GM18909 (cell line): Measurements from ENCODE around the gene ANGPT4.
"Not testable (repeated sequence)": the region's sequence is repeated elsewhere in the genome, so short reads cannot be mapped to it uniquely, and the experiment has no call there.

Source experiments
- ATAC-seq: cut with Tn5 transposase; IDR thresholded peaks from one replicate; pipeline ENCODE4 v1.9.1; 2021; ENCODE audit warnings: mild to moderate bottlenecking; ENCODE audit not compliant: unreplicated experiment, poor library complexity

ANGPT4 gene

GRCh38 chr20:910132-910869 is 5.8 kb downstream of the ANGPT4 start:
- no peak for ATAC-seq

- no peak for ATAC-seq
These were observed 6.5 kb downstream of the ANGPT4 start for GRCh38 chr20:909641-910040.

GRCh38 chr20:906703-907270 is 9.3 kb downstream of the ANGPT4 start:
- ATAC-seq = no peak

- no peak for ATAC-seq
These were observed 10.1 kb downstream of the ANGPT4 start for GRCh38 chr20:906001-906520.

- ATAC-seq = no peak
These were observed 10.7 kb downstream of the ANGPT4 start for GRCh38 chr20:905396-905961.

- no peak for ATAC-seq
These were observed 12.0 kb downstream of the ANGPT4 start for GRCh38 chr20:904039-904545.

- ATAC-seq = not testable (repeated sequence)
These were observed 18.7 kb downstream of the ANGPT4 start for GRCh38 chr20:897436-897835.

- ATAC-seq = no peak
These were observed 19.6 kb downstream of the ANGPT4 start for GRCh38 chr20:896501-897025.

- not testable (repeated sequence) for ATAC-seq
These were observed 23.8 kb downstream of the ANGPT4 start for GRCh38 chr20:892371-892770.

- no peak for ATAC-seq
These were observed 24.4 kb downstream of the ANGPT4 start for GRCh38 chr20:891706-892080.

GRCh38 chr20:891058-891705 is 25.0 kb downstream of the ANGPT4 start:
- no peak for ATAC-seq

- ATAC-seq = no peak
These were observed 25.5 kb downstream of the ANGPT4 start for GRCh38 chr20:890666-891057.

GRCh38 chr20:889932-890463 is 26.1 kb downstream of the ANGPT4 start:
- no peak for ATAC-seq

GRCh38 chr20:889106-889505 is 27.0 kb downstream of the ANGPT4 start:
- no peak for ATAC-seq

GRCh38 chr20:888057-888456 is 28.1 kb downstream of the ANGPT4 start:
- ATAC-seq = no peak

GRCh38 chr20:887137-887536 is 29.0 kb downstream of the ANGPT4 start:
- ATAC-seq = no peak

GRCh38 chr20:884983-885952 is 30.9 kb downstream of the ANGPT4 start:
- ATAC-seq = no peak

- no peak for ATAC-seq
These were observed 34.4 kb downstream of the ANGPT4 start for GRCh38 chr20:881783-882144.

- no peak for ATAC-seq
These were observed 34.9 kb downstream of the ANGPT4 start for GRCh38 chr20:881051-881782.
